ENCODE results near the gene BRINP3. TPM values are rescaled to one million over a fixed set of nuclear protein-coding genes. Genes with fewer than 3 reads are reported as not detected.
"Not testable (repeated sequence)": the region's sequence is repeated elsewhere in the genome, so short reads cannot be mapped to it uniquely, and the experiment has no call there.

Gene BRINP3
- total RNA-seq, 4 donors from 2014 or later: 0.20 TPM; not detected in 3

DNA sequence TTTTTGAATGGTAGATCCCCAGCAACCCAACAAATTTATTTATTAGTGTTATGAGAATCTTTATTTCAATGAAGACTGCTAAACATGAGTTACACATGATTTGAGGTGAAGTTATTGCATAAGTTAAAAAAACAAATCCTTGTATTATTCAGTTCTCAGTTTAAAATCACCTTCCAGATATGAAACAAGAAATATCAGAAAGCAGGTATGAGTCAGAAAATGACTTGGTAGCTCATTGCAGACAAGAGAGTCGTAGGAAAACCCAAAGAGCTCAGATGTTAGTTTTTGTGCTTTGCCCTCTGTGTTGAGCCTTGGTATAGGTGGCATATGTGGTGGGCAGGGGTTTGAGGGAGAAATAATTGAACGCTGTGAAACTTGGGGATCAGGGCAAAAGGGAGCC, 339.4 kb downstream of the BRINP3 start:
- Histone ChIP-seq H3K9me3 (no peaks in the 10 kb centered on the region), H3K36me3 (no peaks in the 10 kb centered on the region), H3K27ac (no peak overlapping the region), H3K4me3 (no peak overlapping the region), H3K4me1 (no peaks in the 10 kb centered on the region), H3K27me3 (no peaks in the 10 kb centered on the region)
- intact Hi-C loops (cut with DNase I; ENCODE audit: low total_unique reads) (no loop called here), in situ Hi-C loops (cut with MboI; ENCODE audit: low sequenced_read_pairs in 4 of 4) (no loop called here)
- ATAC-seq (no peak), DNase-seq (no peak)
- TF ChIP-seq, protein P1, sequence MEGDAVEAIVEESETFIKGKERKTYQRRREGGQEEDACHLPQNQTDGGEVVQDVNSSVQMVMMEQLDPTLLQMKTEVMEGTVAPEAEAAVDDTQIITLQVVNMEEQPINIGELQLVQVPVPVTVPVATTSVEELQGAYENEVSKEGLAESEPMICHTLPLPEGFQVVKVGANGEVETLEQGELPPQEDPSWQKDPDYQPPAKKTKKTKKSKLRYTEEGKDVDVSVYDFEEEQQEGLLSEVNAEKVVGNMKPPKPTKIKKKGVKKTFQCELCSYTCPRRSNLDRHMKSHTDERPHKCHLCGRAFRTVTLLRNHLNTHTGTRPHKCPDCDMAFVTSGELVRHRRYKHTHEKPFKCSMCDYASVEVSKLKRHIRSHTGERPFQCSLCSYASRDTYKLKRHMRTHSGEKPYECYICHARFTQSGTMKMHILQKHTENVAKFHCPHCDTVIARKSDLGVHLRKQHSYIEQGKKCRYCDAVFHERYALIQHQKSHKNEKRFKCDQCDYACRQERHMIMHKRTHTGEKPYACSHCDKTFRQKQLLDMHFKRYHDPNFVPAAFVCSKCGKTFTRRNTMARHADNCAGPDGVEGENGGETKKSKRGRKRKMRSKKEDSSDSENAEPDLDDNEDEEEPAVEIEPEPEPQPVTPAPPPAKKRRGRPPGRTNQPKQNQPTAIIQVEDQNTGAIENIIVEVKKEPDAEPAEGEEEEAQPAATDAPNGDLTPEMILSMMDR (IDR thresholded peaks at IDR 0.05 in 4 of 5, conservative IDR thresholded peaks at IDR 0.05 in 1 of 5): no peak

DNA sequence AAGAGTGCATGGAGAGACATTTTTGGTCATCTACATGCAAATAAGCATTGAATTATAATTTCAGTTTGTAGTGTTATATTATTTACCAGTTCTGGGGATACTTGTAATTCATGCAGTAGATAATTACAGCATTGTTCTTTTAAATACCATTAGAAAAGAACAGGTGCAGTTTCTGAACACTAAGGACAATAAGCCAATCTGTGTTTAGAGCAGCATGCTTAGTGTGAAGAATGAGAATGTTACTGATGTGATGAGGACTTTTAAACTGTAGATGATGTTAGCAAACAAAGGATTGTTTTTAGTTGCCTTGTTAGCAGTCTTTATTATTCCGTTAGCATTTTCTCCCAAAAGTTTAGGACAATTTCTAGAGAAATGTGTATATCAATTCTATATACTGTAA, 348.3 kb downstream of the BRINP3 start:
- intact Hi-C loops (cut with DNase I; ENCODE audit: low total_unique reads) (no loop called here), in situ Hi-C loops (cut with MboI; ENCODE audit: low sequenced_read_pairs in 4 of 4) (no loop called here)
- H3K4me1 ChIP-seq: no peaks in the 10 kb centered on the region

DNA sequence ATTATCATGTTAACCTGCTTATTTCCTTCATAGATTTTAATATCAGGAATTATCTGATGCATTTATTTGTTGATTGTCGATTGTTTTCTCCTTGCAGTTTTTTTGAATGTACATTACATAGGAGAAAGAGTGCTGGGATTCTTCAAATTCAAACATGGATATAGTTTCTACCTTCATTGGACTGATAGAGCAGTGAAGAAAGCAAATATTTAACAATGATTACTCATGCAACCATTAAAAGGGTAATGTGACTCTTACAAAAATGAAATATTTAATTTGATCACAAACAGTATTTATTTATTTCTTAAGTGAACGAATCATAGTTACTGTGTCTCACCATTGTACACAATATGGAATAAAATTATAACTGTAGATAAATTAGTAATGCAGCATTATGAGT, 350.9 kb downstream of the BRINP3 start:
- no peak overlapping the region for H3K4me3 ChIP-seq
- in situ Hi-C loops (cut with MboI; ENCODE audit: low sequenced_read_pairs in 4 of 4): no loop called here
- H3K27me3 ChIP-seq: no peaks in the 10 kb centered on the region
- no peak for ATAC-seq
- TF ChIP-seq, protein P1 (IDR thresholded peaks at IDR 0.05 in 4 of 5, conservative IDR thresholded peaks at IDR 0.05 in 1 of 5): no peak
- TF ChIP-seq POLR2A (IDR thresholded peaks at IDR 0.05): no peak
- intact Hi-C loops (cut with DNase I; ENCODE audit: low total_unique reads): no loop called here
- no peaks in the 10 kb centered on the region for H3K4me1 ChIP-seq
- no peaks in the 10 kb centered on the region for H3K36me3 ChIP-seq
- DNase-seq: no peak
- H3K9me3 ChIP-seq: no peaks in the 10 kb centered on the region
- no peak overlapping the region for H3K27ac ChIP-seq

More for the DNA sequence above, 348.3 kb downstream of the BRINP3 start:
- ATAC-seq: no peak
- TF ChIP-seq POLR2A (IDR thresholded peaks at IDR 0.05): no peak
- TF ChIP-seq, protein P1 (IDR thresholded peaks at IDR 0.05 in 4 of 5, conservative IDR thresholded peaks at IDR 0.05 in 1 of 5): no peak
- no peak for DNase-seq
- H3K4me3 ChIP-seq: no peak overlapping the region
- no peaks in the 10 kb centered on the region for H3K9me3 ChIP-seq
- H3K27ac ChIP-seq: no peak overlapping the region
- no peaks in the 10 kb centered on the region for H3K36me3 ChIP-seq
- no peaks in the 10 kb centered on the region for H3K27me3 ChIP-seq

DNA sequence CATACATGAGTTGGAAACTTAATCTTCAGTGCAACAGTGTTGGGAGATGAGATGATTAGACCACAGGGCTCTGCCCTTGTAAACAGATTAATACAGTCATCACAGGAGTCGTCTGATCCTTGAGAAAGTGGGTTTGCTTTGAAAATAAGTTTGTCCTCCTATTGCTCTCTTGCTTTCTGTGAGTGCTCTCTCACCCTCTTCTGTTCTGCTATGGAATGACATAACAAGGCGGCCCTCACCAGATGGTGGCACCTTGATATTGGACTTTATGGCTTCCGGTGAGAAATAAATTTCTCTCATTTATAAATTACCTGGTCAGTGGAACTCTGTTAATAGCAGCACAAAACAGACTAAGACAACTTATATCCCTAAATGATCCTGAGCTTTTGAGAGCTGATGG, 353.6 kb downstream of the BRINP3 start:
- H3K36me3 ChIP-seq: no peaks in the 10 kb centered on the region
- DNase-seq (no peak), ATAC-seq (no peak)
- H3K27ac ChIP-seq: no peak overlapping the region
- no peak overlapping the region for H3K4me3 ChIP-seq
- no peaks in the 10 kb centered on the region for H3K27me3 ChIP-seq
- H3K4me1 ChIP-seq: no peaks in the 10 kb centered on the region
- no peaks in the 10 kb centered on the region for H3K9me3 ChIP-seq
- TF ChIP-seq, protein P1 (IDR thresholded peaks at IDR 0.05 in 4 of 5, conservative IDR thresholded peaks at IDR 0.05 in 1 of 5): no peak
- no peak for TF ChIP-seq POLR2A (IDR thresholded peaks at IDR 0.05)
- in situ Hi-C loops (cut with MboI; ENCODE audit: low sequenced_read_pairs in 4 of 4) (no loop called here), intact Hi-C loops (cut with DNase I; ENCODE audit: low total_unique reads) (no loop called here)

DNA sequence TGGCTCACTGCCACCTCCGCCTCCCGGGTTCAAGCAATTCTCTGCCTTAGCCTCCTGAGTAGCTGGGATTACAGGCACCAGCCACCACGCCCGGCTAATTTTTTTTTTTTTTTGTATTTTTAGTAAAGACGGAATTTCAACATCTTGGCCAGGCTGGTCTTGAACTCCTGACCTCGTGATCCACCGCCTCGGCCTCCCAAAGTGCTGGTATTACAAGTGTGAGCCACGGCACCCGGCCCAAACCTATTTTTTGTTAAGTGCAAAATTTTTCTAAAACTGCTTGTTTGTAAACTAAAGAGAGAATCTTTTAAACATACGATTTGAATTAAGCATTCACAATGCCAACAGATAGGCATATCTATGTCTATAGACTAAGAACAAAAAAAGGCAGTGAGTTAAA, 357.1 kb downstream of the BRINP3 start:
- in situ Hi-C loops (cut with MboI; ENCODE audit: low sequenced_read_pairs in 4 of 4); intact Hi-C loops (cut with DNase I; ENCODE audit: low total_unique reads): not testable (repeated sequence)

More for the DNA sequence above, 357.1 kb downstream of the BRINP3 start:
- not testable (repeated sequence) for H3K36me3 ChIP-seq, DNase-seq, H3K9me3 ChIP-seq, H3K4me1 ChIP-seq, H3K27me3 ChIP-seq, ATAC-seq, H3K4me3 ChIP-seq, H3K27ac ChIP-seq

Data from gastrocnemius medialis (tissue), 4 donors.